Stimulated activated CD8-positive, alpha-beta memory T cell treated with anti-CD3 and anti-CD28 coated beads, Interleukin-4, amount 100 ng/mL, for 48 hours (primary cell): Measurements from ENCODE around the gene PTPN11.
"Not testable (repeated sequence)": the region's sequence is repeated elsewhere in the genome, so short reads cannot be mapped to it uniquely, and the experiment has no call there.

Experiments used
- DNase-seq: peaks from one replicate; pipeline ENCODE4 v3.0.0-alpha.2; 2020

Gene PTPN11

GRCh38 chr12:112418608-112419296, at the start of gene PTPN11:
Gene PTPN11, plus strand, starts transcription at chr12:112418947. Its CDS starts 165 bp downstream, at chr12:112419112.
- DNase-seq: peak; percentile 95

DNA sequence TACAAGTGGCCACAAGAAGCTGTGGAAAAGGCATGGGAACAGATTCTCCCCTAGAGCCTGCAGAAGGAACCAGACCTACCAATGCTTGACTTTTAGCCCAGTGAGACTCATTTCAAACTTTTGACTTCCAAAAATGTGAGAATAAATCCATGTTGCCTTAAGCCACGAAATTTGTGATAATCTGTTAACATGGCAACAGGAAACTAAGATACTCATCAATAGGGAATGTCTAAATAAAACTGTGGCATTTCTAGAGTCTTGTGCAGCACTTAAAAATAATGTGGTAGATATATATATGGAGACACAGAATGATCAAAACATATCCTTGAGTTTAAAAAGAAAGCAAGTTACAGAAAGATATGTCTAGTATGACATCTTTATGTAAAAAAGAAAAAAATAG, 48.5 kb upstream of the PTPN11 start:
- no peak for DNase-seq

GRCh38 chr12:112370868-112371510, 47.8 kb upstream of the PTPN11 start:
- no peak for DNase-seq

DNA sequence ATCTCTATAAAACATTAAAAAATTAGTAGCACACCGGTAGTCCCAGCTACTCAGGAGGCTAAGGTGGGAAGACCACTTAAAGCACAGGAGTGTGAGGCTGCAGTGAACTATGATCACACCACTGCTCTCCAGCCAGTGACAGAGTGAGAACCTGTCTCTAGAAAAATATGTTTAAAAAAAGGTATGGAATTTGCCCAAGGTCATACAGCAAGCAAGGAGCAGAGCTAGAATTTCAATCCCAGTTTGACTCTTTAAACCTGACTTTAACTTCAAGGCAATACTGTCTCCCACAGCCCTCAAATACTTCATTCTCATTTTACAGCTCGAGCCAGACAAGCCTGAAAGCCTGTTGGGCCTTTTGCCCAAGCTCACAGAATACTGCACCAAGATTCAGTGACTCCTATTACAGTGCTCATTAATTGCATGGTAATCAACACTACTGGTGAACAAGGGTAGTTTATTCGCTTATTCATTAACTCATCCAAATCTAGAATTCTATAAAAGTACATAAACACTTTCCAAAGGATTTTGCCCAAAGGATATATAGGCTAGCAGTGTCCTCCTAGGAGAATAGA, 44.5 kb upstream of the PTPN11 start:
- no peak for DNase-seq

GRCh38 chr12:112375105-112375504, 43.6 kb upstream of the PTPN11 start:
- no peak for DNase-seq

- peak; percentile 29 for DNase-seq
These were observed 37.9 kb upstream of the PTPN11 start for GRCh38 chr12:112380663-112381405.

DNA sequence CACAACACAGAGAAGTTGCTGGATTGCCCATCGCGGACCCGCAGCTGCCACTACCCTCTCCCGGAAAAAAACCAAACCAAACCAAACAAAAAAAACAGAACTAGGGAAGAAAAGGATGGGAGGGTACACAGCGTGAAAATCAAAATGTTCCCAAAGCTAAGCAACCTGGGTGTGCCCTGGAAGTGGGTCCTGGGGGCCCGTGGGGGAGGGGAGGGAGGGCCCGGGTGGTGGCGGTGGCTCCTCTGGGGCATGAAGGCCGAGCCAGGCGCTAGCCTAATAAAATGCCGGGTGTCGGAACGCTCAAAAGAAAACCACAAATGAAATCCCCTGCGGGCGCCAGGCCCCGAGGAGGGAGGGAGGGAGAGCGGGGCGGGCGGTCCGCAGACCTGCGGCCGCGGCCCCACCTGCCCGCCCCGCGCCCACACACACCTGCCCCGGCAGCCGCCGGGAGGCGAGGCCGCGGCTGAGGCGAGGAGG, 37.3 kb upstream of the PTPN11 start:
- peak; percentile 58 for DNase-seq

- peak; percentile 98 for DNase-seq
These were observed 36.6 kb upstream of the PTPN11 start, which contains the start of gene HECTD4 for GRCh38 chr12:112381883-112382796. Gene HECTD4, minus strand, starts transcription at chr12:112382431. Its CDS starts 303 bp downstream, at chr12:112382128.

DNA sequence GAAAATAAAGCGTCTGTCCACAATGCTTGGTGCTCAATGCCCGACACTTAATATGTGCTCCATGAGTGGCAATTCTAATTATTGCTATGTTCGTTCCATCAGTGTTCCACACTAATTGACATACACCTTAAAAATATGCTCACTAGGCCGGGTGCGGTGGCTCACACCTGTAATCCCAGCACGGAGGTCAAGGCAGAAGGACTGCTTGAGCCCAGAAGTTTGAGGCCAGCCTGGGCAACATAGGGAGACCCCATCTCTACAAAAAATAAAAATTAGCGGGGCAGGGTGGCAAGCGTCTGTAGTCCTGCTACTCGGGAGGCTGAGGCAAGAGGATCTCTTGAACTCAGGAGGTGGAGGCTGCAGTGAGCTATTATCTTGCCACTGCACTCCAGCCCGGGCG, 35.9 kb upstream of the PTPN11 start:
- DNase-seq: no peak

GRCh38 chr12:112386726-112387125, 32.0 kb upstream of the PTPN11 start:
- no peak for DNase-seq

GRCh38 chr12:112389228-112389627, 29.5 kb upstream of the PTPN11 start:
- DNase-seq: no peak

- DNase-seq: not testable (repeated sequence)
These were observed 28.7 kb upstream of the PTPN11 start for GRCh38 chr12:112389922-112390654.

DNA sequence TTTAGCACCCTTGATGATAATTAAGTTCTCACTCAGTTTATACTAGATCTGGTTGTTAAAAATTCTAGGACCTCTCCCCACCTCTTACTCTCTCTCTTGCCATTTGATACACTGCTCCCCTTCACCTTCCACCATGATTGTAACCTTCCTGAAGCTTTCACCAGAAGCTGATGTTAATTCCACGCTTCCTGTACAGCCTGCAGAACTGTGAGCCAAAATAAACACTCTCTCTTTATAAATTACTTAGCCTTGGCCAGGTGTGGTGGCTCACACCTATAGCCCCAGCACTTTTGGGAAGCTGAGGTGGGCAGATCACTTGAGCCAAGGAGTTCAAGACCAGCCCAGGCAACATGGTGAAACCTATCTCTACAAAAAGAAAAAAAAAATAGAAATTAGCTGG, 25.4 kb upstream of the PTPN11 start:
- DNase-seq: no peak

DNA sequence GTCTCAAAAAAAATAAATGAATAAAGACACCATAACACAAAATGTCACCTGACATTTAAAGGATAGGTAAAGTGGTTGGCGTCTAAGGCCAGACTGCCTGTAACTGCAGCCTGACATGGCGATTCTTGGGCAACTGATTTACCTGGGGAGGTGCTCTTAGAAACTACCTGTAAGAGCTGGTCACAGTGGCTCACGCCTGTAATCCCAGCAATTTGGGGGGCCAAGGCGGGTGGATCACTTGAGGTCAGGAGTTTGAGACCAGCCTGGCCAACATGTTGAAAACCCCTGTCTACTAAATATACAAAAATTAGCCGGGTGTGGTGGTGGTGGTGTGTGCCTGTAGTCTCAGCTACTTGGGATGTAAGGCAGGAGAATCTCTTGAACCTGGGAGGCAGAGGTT, 17.7 kb upstream of the PTPN11 start:
- no peak for DNase-seq

- no peak for DNase-seq
These were observed 16.7 kb upstream of the PTPN11 start for GRCh38 chr12:112401903-112402498.

GRCh38 chr12:112406519-112407488, 11.9 kb upstream of the PTPN11 start:
- no peak for DNase-seq

DNA sequence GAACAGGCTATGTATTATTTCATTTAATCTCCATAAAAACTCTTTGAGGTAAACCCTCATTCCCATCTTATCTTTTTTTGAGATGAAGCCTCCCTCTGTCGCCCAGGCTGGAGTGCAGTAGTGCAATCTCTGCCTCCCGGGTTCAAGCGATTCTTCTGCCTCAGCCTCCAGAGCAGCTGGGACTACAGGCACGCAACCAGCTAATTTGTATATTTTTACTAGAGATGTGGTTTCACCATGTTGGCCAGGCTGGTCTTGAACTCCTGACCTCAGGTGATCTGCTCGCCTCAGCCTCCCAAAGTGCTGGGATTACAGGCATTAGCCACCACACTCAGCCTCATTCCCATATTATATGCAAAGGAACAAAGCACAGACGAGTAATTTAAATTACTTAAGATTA, 11.1 kb upstream of the PTPN11 start:
- not testable (repeated sequence) for DNase-seq

DNA sequence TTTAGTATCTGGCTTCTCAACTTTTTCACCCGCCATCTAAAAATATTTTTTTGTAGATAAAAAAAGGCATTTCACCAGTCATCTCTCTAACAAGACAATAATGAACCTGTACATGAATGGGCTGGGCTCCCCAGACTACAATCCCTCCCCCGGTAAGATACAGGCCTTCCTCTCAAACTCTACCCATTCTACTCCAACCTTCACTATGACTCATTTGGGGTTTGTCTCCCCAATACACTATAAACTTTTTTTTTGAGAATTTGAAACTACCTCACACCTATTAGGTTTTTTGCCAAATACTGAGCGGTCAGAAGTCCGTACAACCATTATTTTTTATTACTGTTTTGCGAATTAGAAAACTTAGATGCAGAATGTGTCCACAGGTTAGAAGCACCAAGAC, 10.1 kb upstream of the PTPN11 start:
- DNase-seq: no peak

DNA sequence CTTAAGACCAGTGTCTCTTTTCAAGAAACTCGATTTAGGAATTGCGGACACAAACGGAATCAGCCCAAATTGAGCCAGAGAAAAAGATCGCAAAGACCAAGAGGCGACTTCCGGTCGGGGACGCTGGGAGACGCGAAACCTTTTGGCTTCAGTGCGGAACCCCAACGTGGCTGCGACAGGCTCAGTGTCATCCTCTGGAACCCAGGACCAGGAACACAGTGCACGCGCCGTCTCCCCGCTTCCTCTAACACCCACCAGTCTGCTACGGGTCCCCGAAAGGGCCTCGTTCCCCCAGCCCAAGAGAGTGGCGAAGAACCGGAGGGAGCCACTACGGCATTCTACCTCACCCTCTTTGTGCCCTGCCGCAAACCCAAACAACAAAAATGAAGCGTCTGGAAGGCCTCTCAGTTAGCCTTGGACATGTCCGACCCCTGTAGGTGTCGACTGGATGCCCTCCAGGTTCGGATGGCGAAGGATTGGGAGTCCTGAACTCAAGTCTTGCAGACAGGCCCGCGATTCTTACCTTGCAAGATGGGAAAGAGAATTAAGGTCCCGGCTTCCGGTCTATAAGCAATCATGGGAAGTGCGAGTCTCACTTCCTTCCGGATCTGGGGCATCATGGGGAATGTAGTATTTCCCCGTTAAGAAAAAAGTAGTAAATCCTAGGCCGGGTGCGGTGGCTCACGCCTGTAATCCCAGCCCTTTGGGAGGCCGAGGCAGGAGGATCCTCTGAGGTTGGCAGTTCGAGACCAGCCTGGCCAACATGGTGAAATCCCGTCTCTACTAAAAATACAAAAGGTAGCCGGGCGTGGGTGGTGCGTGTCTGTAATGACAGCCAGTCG, 9.5 kb upstream of the PTPN11 start, which contains the start of gene RPL6:
RPL6 (minus strand) TSS at position 542 of the 842 bp plus-strand sequence. CDS start 949 bp downstream, outside the sequence.
- DNase-seq: peak; percentile 79
